ENCODE results near the gene CAMK1D.

Gene CAMK1D

DNA sequence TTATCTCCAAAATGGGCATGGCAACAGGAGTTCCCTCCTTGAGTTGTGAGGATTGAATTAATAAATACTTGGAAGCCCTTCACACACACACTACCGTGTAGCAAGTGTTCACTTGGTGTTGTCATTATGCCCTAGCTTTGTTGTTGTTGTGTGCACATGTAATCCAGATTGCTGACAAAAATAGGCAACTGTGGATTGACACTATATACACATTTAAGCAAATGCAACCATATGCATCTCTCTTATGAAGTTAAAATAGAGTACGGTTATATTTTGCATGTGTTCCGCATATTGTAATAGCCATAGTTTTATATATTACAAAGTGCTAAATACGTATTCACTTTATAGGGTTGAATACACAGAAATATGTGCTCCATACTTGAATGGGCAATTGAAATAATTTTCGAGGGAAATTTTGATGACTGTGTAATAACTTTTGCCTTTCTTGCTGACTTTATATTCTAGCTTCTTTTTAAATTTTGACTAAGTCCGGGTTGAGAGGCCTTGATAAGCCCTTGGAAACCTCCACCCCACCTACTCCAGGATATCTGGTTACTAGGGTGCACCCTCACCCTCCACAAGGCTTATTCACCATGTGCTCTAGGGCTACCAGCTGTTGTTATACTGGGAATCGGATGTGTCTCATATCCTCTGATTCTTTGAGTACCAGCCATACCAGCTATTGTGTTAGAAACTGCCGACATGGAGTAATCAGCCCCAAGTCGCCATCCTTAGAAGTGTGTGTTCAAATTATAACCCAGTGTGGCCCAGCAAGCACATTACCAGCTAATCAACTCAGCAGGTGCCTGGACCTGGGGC, 265.0 kb downstream of the CAMK1D start:
- no peak for DNase-seq (ENCODE audit: extremely low read depth in 1 of 2, low read depth in 1 of 2)

DNA sequence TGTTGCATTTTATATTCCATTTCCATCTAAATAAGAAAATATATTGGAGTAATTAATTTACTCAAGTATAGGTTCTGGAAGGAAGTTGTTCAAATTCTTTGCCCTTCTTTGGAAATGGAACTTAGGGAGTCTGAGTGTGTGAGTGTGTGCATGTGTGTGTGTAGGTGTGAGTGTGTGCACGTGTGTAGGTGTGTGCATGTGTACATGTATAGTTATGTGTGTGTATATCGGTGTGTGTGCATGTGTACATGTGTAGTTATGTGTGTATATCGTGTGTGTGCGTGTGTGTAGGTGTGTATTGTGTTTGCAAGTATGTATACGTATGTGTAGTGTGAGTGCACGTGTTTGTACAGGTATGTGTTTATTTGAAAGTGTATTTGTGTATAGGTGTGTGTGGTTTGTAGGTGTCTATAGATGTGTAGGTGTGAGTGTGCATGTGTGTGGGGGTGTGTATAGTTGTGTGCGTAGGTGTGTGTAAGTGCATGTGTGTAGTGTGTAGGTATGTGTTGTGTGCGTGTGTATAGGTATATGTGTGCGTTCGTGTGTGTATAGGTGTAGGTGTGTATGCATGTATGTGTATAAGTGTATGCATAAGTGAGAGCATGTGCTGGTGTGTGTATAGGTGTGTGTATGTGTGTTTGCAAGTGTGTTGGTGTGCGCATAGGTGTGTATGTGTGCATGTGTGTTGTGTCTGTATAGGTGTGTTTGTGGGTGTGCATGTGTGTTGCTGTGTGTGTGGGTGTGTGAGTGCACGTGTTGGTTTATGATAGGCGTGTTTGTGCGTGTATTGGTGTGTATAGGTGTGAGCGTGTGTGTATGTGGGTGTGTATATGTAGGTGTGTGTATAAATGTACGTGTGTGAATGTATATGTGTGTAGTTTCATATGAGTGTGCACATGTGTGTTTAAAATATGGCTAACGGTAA, 266.2 kb downstream of the CAMK1D start:
- no peak for DNase-seq (ENCODE audit: extremely low read depth in 1 of 2, low read depth in 1 of 2)

DNA sequence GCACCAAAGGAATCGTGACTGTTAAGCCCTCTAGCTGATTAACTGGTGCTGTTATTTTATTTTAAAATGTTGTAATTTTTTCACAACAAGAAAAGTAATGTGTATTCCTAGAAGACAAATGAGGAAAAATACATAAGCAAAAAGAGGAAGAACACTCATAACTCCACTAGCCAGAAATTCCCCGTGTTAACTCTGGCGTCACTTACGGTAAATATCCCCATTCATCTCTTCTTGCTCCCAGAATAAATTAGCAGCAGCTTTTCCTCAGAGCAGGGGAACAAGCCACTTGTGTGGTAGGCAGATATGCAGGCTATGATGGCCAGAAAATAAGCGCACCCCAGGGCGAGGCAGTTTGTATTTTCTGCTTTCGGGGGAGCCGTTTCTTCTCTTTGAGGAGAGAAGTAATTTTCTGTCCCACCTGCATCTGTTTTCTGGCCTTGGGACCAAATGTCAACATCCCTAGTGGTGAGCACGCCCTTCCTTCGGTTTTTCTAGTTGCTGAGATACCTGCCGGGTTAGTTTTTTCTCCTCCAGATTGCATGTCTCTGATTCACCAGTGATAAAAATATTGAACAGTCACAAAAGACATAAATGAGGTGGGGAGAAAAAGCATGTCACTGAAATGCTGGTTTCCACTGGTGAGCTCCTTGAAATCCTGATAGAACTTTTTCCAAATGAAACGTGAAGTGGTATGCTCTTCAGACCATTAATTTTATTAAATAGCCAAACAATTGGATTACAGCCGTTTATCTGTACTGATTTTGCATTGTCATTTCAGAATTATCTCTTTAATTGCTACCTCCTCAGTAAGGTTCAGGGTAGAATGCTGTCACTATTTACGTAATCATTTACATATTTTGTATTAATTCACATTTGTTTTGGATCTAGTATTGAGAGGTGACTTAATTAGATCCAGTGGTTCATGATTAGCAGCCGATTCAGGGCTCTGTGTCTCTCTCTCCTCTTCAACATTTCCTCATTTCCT, 268.1 kb downstream of the CAMK1D start:
- no peak for DNase-seq (ENCODE audit: extremely low read depth in 1 of 2, low read depth in 1 of 2)

DNA sequence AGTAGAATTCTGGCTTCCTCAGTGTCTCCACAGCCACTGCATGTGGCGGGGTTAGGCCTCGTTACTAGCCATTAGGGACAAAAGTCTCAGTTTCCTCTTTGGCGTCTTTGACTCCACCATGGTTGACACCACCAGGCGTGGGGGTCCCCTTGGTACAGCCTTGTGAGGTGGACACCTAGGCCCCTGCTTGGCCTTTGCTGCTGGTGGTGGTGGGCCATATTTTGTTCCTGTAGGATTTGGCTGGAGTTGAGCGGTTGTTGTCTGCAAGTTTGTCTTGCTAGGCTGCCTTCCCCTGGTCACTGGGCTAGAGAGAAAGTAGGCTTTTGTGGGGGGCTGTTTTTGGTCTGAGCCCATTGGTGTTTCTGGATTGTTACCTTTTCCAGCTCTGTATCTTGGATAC, 272.7 kb downstream of the CAMK1D start:
- DNase-seq (ENCODE audit: extremely low read depth in 1 of 2, low read depth in 1 of 2), result no peak

DNA sequence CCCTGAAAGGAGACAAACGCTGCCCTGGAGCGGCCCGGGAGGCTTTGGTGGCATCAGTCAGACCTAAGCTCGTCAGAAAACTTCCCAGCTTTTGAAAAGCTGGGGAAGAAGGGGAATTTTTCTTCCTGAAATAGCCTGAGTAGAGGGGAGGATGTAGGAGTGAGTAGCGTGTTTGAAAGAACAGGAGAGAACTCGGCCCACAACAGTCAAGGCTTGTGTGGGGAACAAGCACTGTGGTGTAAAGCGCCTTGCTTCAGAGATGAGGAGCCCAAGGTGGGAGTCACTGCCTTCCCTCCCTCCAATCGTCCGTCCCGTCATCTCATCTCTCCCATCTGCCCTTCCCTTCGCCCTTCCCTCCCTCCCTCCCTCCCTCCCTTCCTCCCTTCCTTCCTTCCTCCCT, 273.3 kb downstream of the CAMK1D start:
- DNase-seq (ENCODE audit: extremely low read depth in 1 of 2, low read depth in 1 of 2), result no peak

DNA sequence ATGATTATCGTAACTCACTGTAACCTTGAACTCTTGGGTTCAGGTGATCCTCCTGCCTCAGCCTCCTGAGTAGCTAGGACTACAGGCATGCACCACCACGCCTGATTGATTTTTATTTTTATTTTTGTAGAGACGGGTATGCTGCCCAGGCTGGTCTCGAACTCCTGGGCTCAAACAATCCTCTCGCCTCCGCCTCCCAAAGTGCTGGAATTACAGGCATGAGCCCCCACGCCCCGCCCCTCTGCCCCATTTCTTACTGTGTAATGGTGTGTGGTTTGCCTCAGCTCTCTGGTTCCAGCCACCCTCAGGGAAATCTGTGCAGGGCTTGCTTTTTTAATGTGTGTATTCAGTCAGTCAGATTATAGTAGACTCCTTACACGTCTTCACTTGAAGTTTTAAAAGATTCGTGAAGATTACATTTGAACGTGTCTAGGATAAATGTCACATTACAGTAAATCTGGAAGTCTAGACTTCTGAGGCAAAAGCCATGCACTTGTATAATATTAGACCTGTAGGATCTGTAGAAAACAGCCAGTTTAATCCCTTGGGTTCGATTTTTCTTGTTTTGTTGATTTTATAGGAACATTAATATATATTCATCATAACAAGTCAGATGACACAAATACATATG, 276.2 kb downstream of the CAMK1D start:
- no peak for DNase-seq (ENCODE audit: extremely low read depth in 1 of 2, low read depth in 1 of 2)

DNA sequence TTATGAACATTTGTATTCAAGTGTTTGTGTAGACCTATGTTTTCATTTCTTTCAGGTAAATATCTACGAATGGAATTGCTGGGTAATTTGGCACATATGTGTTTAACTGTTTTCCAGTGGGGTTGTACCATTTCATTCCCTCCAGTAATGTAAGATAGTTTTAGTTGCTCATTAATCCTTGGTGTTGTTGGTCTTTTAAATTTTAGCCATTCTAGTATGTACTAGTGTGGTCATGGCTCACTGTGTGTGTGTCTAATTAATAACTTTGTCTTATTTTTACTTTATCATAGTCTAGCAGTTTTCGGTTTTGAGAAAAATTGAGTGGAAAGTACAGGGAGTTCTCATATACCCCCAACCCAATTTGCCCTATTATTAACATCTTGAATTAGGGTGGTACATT, 278.8 kb downstream of the CAMK1D start:
- DNase-seq (ENCODE audit: extremely low read depth in 1 of 2, low read depth in 1 of 2), result no peak

DNA sequence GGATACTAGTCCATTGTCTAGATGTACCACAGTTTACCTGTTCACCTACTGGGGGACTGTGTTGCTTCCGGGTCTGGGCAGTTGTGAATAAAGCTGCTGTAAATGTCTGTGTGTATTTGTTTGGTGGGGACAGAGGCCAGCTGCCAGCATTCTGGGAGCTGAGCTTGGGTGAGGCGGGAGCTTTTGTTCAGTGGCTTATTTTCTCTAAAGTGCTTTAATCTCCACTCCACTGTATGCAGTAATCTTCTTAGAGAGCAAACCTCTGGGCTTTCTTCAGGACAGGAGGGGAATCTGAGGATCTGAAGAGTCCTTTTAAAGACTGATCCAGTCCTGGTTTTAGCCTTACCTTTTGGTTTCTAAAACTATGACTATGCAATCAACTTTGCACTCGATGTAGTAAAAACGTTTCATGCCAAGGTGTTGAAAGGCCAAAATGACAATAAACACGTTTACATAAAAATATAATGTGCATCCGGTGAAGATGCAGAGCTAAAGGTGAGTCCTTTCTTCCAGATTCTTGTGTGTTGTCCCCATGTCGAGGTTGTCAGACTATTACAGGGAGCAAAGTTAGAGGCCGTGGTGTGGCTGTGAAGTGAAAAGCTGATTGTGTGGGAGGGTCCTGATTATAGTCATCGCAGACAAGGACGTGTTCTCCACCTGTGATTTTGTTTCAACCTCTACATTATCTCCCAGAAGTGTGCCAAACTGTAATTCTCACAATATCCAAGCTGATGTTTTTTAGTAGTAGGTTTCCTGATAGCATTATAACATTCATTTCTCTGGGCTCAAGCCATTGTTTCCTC, 279.8 kb downstream of the CAMK1D start:
- DNase-seq (ENCODE audit: extremely low read depth in 1 of 2, low read depth in 1 of 2), result no peak

DNA sequence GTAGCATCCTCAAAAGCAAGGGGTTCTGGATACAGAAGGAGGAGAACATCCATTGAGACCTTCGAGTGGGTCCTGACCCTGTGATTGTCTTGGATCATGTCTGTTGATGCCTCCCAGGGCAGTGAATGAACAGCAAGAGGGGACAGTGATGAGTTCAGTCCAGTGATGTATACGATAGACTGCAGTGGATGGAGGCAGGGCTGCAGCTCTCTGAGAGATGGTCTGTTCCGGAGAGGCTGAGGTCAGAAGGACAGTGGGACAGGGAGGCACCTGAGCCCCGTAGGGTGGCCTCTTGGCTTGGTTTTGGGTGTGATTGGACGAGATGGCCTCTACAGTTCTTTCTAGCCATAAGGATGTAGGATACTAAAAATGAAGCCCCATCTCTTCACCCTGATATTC, 280.4 kb downstream of the CAMK1D start:
- no peak for DNase-seq (ENCODE audit: extremely low read depth in 1 of 2, low read depth in 1 of 2)

DNA sequence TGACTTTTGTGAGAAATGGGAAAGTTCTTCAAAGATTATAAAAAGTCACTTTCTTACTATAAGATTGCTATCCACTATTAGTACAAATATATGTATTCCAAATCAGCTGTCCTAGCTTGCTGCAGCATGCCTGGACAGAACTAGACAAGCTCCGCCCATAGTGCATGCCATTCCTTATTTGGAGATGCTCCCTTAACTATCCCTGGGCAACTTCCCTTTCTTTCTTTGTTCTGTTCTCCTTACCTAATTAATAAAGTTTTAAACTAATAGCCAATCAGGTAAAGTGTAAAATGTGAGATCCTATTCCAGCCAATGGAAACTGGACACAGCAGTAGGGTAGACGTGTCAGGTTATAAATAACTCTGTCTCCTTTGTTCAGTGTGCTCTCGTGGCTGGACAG, 281.9 kb downstream of the CAMK1D start:
- no peak for DNase-seq (ENCODE audit: extremely low read depth in 1 of 2, low read depth in 1 of 2)

DNA sequence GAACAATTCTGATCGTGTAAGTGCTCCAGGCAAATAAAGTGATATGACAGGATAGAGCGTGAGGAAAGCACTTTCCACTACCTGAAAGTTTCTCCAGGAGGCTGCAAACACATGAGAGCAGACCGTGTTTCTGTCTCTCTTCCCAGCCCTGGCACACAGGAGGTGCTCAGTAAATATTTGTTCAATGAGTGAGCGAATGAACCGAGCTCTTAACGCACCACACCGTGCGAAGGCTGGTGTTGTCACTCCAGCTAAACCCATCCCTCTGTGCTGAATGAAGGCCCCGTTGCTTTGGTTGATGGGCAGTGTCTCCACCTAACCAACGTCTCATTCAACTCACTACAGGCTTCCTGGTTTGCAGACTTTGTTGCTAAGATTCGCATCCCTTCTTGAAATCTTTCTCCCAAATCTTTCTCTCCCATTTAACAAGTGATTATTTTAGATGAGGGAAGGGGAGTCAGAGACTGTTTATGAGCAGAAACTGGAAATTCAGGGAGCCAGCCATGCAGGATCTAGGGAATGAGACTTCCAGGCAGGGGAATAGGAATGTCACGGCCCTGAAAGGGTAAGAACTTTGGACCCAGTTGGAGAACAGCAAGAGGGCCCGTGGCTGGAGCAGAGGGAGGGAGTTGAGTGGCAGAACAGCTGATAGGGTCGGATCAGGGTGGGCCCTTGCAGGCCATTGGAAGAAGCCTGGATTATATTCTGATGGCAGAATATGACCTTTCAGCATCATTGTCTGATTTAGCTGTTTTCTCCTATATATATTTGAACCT, 282.6 kb downstream of the CAMK1D start:
- no peak for DNase-seq (ENCODE audit: extremely low read depth in 1 of 2, low read depth in 1 of 2)

DNA sequence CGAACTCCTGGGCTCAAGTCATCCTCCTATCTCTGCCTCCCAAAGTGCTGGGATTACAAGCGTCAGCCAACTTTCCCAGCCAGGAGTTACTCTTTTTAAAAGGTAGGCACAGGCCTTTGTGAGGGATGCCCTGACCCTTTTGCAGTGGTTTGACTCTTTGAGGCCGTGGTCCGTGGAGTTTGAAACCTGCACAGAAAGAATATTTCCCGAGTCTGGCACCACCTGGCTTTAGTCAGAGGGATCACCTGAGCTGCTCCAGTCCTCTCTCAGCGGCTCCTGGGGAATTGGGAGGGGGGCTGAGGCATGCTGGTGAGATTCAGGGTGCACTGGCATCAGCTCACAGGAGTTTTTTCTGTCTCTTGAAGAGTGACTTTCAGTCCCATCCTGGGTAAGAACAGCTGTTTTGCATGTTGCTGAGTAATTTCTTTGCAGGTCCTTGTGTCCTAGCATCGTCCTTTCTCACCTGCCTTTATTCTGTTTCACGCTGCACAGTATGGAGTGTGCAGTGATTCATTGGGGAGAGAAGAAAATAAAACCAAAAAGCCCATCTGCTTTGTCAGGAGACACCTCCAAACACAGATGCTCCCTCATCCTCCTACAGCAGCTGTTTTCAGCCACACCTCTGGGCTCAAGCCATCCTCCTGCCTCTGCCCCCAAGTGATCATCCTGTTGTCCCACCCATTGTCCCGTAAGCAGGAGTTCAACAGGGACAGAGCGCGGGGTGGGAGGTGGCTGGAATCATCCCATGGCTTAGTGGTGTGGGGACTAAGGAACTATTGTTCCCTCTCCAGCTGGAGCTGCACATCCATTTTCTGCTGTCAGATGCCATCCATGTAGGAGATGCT, 284.7 kb downstream of the CAMK1D start:
- DNase-seq (ENCODE audit: extremely low read depth in 1 of 2, low read depth in 1 of 2), result no peak

DNA sequence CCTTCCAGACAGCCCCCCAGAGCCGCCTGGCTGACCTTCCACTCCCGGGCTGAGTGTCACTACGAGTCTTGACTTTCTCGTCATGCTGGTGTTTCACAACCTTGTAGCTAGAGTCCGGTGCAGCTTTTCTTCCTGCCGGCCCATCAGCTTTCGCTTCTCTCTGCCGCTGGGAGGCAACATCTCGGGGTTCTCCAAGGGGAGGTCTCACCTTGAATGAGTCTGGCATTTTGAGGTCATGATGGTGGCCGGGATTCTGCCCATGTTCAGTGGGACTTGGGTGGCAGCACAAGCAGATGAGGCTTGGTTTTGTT, 285.2 kb downstream of the CAMK1D start:
- no peak for DNase-seq (ENCODE audit: extremely low read depth in 1 of 2, low read depth in 1 of 2)

DNA sequence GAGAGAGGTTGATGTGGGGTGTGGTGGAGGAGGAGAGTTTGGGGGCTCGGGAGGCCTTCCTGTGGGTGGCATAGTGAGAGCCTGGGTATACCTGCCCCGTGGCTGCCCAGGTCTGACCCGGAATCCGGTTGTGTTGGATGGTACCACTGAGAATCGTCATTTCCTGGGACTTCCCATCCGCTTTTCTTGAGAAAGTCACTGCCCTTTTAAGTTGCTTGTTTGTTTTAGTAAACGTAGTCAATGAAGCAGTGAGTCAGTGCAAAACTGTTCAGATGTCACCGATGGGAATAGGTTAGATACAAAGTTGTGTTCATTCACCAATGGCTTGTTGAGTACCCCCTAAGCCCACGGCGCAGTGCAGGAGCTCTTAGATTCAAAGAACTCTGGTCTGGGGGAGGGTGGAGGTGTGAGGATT, 285.8 kb downstream of the CAMK1D start:
- DNase-seq (ENCODE audit: extremely low read depth in 1 of 2, low read depth in 1 of 2), result no peak

DNA sequence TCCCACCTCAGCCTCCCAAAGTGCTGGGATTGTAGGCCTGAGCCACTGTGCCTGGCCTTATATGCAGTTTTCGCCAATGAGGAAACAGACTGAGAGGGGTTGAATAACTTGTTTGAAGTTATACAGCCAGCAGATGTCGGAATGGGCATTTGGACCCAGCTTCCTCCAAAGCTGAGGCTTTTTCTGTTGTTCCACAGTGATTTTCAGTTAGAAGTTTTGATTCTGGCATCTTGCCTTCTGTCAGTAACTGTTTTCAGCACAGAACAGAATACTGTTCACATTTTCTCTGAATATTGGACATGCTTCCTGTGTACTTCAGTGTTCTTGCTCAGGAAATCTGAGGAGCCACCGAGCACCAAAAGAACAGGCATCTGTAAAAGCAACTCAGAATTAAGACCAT, 287.2 kb downstream of the CAMK1D start:
- no peak for DNase-seq (ENCODE audit: extremely low read depth in 1 of 2, low read depth in 1 of 2)

DNA sequence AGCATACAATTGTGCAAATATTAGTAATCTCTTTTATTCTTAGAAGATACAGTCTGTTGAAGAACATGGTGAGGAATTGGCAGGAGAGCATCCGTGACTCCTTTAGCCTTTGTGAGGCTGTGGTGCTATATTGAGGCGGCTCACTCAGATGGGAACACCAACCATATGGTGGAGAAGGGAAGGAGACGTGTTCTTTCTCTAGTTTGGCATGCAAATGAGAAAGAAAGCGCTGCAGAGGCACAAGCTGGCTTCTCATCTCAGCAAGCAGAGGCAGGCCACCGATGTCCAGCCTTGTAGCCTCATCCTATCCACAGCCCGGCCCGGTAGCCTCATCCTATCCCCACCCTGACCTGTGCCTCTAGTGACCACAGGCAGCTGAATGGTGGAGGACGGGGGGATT, 288.3 kb downstream of the CAMK1D start:
- no peak for DNase-seq (ENCODE audit: extremely low read depth in 1 of 2, low read depth in 1 of 2)

DNA sequence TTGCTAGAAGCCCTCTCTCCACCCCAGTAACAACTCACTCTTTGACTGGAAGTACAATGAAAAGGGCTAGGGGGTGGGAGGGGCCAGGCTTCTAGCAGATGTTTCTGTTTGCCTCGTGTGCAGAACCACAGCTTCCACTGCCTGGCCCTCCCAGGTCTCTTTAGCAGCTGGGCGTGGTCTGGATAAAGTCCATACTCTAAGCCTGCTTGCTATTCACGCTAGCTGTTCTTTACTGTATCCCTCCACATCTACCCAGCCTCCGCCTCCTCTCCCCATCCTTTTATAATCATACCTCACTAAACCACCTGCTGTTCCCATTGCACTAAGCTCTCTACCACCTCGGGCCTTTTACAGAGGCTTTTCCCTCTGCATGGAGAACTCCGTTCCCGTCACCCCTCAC, 288.8 kb downstream of the CAMK1D start:
- DNase-seq (ENCODE audit: extremely low read depth in 1 of 2, low read depth in 1 of 2), result no peak

DNA sequence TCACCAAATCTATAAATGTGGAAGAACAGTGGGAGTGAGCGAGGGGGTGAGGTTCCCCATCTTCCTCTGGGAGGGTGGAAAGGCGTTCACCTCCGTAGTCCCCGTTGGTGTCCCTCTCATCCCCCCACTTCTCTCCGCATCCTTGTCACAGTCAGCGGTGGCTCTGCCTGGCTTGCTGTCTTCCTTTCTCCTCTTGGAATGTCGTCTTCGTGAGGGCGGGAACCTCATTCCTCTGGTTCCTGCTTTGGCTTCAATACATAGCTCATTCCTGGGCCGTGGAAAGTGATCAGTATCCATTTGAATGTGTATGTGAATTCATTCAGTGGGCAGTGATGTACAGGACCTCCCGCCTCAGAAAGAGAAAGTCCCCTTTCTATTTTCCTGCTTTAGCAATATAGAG, 289.4 kb downstream of the CAMK1D start:
- DNase-seq (ENCODE audit: extremely low read depth in 1 of 2, low read depth in 1 of 2), result no peak

Measured in activated CD8-positive, alpha-beta memory T cell treated with anti-CD3 and anti-CD28 coated beads for 1 hour (primary cell).